Measurements from ENCODE around the gene RNF212.
"Not testable (repeated sequence)": the region's sequence is repeated elsewhere in the genome, so short reads cannot be mapped to it uniquely, and the experiment has no call there.

RNF212 gene

GRCh38 chr4:1056671-1057402 is 56.5 kb downstream of the RNF212 start:
- Histone ChIP-seq H3K27ac (replicated peaks) (no peak overlapping the region), H3K27me3 (ENCODE audit: insufficient read depth, poor library complexity, severe bottlenecking) (peaks cover 9% of the 10 kb centered on the region), H3K4me3 (replicated peaks; ENCODE audit: insufficient read depth, low read length) (no peak overlapping the region)
- TF ChIP-seq, protein P1, sequence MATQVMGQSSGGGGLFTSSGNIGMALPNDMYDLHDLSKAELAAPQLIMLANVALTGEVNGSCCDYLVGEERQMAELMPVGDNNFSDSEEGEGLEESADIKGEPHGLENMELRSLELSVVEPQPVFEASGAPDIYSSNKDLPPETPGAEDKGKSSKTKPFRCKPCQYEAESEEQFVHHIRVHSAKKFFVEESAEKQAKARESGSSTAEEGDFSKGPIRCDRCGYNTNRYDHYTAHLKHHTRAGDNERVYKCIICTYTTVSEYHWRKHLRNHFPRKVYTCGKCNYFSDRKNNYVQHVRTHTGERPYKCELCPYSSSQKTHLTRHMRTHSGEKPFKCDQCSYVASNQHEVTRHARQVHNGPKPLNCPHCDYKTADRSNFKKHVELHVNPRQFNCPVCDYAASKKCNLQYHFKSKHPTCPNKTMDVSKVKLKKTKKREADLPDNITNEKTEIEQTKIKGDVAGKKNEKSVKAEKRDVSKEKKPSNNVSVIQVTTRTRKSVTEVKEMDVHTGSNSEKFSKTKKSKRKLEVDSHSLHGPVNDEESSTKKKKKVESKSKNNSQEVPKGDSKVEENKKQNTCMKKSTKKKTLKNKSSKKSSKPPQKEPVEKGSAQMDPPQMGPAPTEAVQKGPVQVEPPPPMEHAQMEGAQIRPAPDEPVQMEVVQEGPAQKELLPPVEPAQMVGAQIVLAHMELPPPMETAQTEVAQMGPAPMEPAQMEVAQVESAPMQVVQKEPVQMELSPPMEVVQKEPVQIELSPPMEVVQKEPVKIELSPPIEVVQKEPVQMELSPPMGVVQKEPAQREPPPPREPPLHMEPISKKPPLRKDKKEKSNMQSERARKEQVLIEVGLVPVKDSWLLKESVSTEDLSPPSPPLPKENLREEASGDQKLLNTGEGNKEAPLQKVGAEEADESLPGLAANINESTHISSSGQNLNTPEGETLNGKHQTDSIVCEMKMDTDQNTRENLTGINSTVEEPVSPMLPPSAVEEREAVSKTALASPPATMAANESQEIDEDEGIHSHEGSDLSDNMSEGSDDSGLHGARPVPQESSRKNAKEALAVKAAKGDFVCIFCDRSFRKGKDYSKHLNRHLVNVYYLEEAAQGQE (IDR thresholded peaks at IDR 0.05; ENCODE audit: insufficient replicate concordance, low read depth): no peak
- TF ChIP-seq, protein P2, sequence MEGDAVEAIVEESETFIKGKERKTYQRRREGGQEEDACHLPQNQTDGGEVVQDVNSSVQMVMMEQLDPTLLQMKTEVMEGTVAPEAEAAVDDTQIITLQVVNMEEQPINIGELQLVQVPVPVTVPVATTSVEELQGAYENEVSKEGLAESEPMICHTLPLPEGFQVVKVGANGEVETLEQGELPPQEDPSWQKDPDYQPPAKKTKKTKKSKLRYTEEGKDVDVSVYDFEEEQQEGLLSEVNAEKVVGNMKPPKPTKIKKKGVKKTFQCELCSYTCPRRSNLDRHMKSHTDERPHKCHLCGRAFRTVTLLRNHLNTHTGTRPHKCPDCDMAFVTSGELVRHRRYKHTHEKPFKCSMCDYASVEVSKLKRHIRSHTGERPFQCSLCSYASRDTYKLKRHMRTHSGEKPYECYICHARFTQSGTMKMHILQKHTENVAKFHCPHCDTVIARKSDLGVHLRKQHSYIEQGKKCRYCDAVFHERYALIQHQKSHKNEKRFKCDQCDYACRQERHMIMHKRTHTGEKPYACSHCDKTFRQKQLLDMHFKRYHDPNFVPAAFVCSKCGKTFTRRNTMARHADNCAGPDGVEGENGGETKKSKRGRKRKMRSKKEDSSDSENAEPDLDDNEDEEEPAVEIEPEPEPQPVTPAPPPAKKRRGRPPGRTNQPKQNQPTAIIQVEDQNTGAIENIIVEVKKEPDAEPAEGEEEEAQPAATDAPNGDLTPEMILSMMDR (IDR thresholded peaks at IDR 0.05; ENCODE audit: insufficient read depth, low read length): no peak
- TF ChIP-seq GABPA (IDR thresholded peaks at IDR 0.05; ENCODE audit: low read depth) (no peak), POLR2AphosphoS5 (IDR thresholded peaks at IDR 0.05; ENCODE audit: low read depth) (no peak), SPI1 (IDR thresholded peaks at IDR 0.05; ENCODE audit: borderline replicate concordance, low read depth) (no peak)
- no peak for DNase-seq (ENCODE audit: low read depth in 1 of 2, low spot score in 1 of 2)

- H3K27ac ChIP-seq (replicated peaks): no peak overlapping the region
- DNase-seq (ENCODE audit: low read depth in 1 of 2, low spot score in 1 of 2): peak in 1 of 2 experiments; percentile 60
- peaks cover 9% of the 10 kb centered on the region for H3K27me3 ChIP-seq (ENCODE audit: insufficient read depth, poor library complexity, severe bottlenecking)
- peak overlapping the region; percentile 21 for H3K4me3 ChIP-seq (replicated peaks; ENCODE audit: insufficient read depth, low read length)
- TF ChIP-seq, protein P1 (IDR thresholded peaks at IDR 0.05; ENCODE audit: insufficient replicate concordance, low read depth): no peak
- TF ChIP-seq, protein P2 (IDR thresholded peaks at IDR 0.05; ENCODE audit: insufficient read depth, low read length): no peak
- TF ChIP-seq GABPA (IDR thresholded peaks at IDR 0.05; ENCODE audit: low read depth) (no peak), SPI1 (IDR thresholded peaks at IDR 0.05; ENCODE audit: borderline replicate concordance, low read depth) (peak; percentile 52; the same call in 1 of the 2 replicates), POLR2AphosphoS5 (IDR thresholded peaks at IDR 0.05; ENCODE audit: low read depth) (0 out of 2 replicates have a peak, but pooled peaks have one; percentile 26)
Measured at GRCh38 chr4:1055721-1056590, 57.4 kb downstream of the RNF212 start.

DNA sequence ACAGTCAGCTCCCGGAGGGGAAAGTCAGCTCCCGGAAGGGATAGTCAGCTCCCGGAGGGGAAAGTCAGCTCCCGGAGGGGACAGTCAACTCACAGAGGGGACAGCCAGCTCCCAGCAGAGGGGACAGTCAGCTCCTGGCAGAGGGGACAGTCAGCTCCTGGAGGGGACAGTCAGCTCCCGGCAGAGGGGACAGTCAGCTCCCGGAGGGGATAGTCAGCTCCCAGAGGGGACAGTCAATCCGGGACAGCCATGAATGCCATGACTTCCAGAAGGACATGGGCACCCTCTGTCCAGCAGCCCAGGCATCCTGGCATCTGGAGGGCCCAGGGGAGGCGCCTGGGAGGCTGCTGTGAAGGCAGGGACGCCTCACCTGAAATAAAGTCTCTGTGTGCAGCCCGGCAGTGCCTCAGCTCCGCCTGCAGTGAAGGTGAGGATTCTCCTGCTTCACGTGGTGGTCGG is 58.1 kb downstream of the RNF212 start:
- H3K4me3 ChIP-seq (replicated peaks; ENCODE audit: insufficient read depth, low read length); H3K27ac ChIP-seq (replicated peaks); H3K27me3 ChIP-seq (ENCODE audit: insufficient read depth, poor library complexity, severe bottlenecking); DNase-seq (ENCODE audit: low read depth in 1 of 2, low spot score in 1 of 2): not testable (repeated sequence)

DNA sequence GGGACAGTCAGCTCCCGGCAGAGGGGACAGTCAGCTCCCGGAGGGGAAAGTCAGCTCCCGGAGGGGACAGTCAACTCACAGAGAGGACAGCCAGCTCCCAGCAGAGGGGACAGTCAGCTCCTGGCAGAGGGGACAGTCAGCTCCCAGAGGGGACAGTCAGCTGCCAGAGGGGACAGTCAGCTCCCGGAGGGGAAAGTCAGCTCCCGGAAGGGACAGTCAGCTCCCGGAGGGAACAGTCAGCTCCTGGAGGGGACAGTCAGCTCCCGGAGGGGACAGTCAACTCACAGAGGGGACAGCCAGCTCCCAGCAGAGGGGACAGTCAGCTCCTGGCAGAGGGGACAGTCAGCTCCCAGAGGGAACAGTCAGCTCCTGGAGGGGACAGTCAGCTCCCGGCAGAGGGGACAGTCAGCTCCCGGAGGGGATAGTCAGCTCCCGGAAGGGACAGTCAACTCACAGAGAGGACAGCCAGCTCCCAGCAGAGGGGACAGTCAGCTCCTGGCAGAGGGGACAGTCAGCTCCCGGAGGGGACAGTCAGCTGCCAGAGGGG is 58.6 kb downstream of the RNF212 start:
- not testable (repeated sequence) for DNase-seq (ENCODE audit: low read depth in 1 of 2, low spot score in 1 of 2); H3K4me3 ChIP-seq (replicated peaks; ENCODE audit: insufficient read depth, low read length); H3K27me3 ChIP-seq (ENCODE audit: insufficient read depth, poor library complexity, severe bottlenecking); H3K27ac ChIP-seq (replicated peaks)

- not testable (repeated sequence) for H3K27ac ChIP-seq (replicated peaks); DNase-seq (ENCODE audit: low read depth in 1 of 2, low spot score in 1 of 2); H3K4me3 ChIP-seq (replicated peaks; ENCODE audit: insufficient read depth, low read length); H3K27me3 ChIP-seq (ENCODE audit: insufficient read depth, poor library complexity, severe bottlenecking)
Measured at GRCh38 chr4:1053891-1054290, 59.5 kb downstream of the RNF212 start.

All from HL-60 (cell line).